Osteocyte (in vitro differentiated cells): Measurements from ENCODE around the gene LRRN1. TPM values are rescaled to one million over a fixed set of nuclear protein-coding genes. Genes with fewer than 3 reads are reported as not detected.

Source experiments
- DNase-seq: peaks from one replicate; pipeline ENCODE4 v3.0.0; 2021; ENCODE audit warnings: mixed read lengths; ENCODE audit not compliant: unreplicated experiment; ENCODE audit errors: extremely low spot score
- H3K27ac Mint-ChIP-seq: one replicate; pipeline ENCODE4 v1.8.0; 2021; ENCODE audit warnings: mild to moderate bottlenecking, mixed read lengths; ENCODE audit not compliant: unreplicated experiment
- H3K27me3 Mint-ChIP-seq: one replicate; pipeline ENCODE4 v1.8.0; 2021; ENCODE audit warnings: mixed read lengths; ENCODE audit not compliant: unreplicated experiment
- H3K36me3 Mint-ChIP-seq: one replicate; pipeline ENCODE4 v1.8.0; 2021; ENCODE audit warnings: mixed read lengths; ENCODE audit not compliant: unreplicated experiment
- H3K4me1 Mint-ChIP-seq: one replicate; pipeline ENCODE4 v1.8.0; 2021; ENCODE audit warnings: mixed read lengths; ENCODE audit not compliant: unreplicated experiment
- H3K4me3 Mint-ChIP-seq: one replicate; pipeline ENCODE4 v1.8.0; 2021; ENCODE audit warnings: mild to moderate bottlenecking, moderate library complexity, mixed read lengths; ENCODE audit not compliant: unreplicated experiment
- H3K9me3 Mint-ChIP-seq: one replicate; pipeline ENCODE4 v1.8.0; 2021; ENCODE audit warnings: mixed read lengths; ENCODE audit not compliant: unreplicated experiment
- CTCF ChIP-seq: fragments of 200-600 bp; sonication (generic); IDR thresholded peaks from 2 replicates; pipeline ENCODE4 v1.5.0; 2021; ENCODE audit warnings: antibody characterized with exemption, mild to moderate bottlenecking, moderate library complexity
- long read RNA-seq: library from polyadenylated mRNA; unstranded; transcript quantifications from one replicate; pipeline ENCODE4 v2.0.0, GENCODE V29; 2021
- total RNA-seq: library from RNA; stranded (reverse); gene quantifications from 2 replicates; pipeline ENCODE4 v1.2.1, GENCODE V29; 2021

LRRN1 gene
- 0.99 and 1.2 TPM in 2 replicates for total RNA-seq
- long read RNA-seq, partial matches to known transcripts: 0 of 1 reads
- long read RNA-seq, other reads (novel, unspliced or antisense): 1 of 1 reads

- Mint-ChIP-seq H3K4me1 (peaks cover 22% of the 10 kb centered on the region), H3K36me3 (no peaks in the 10 kb centered on the region), H3K4me3 (peak within 1 kb of the TSS; percentile 74), H3K27ac (no peak within 1 kb of the TSS), H3K9me3 (peaks cover 7% of the 10 kb centered on the region), H3K27me3 (peaks cover 63% of the 10 kb centered on the region)
- no peak for TF ChIP-seq CTCF
- peak; percentile 84 for DNase-seq
Observed at GRCh38 chr3:3799173-3800079, at the start of gene LRRN1. LRRN1 (plus strand) TSS chr3:3799431; CDS start chr3:3844642, 45,211 bp downstream.

GRCh38 chr3:3753416-3753815, 45.8 kb upstream of the LRRN1 start:
- H3K27ac Mint-ChIP-seq: no peak overlapping the region
- no peak for TF ChIP-seq CTCF
- peaks cover 5% of the 10 kb centered on the region for H3K9me3 Mint-ChIP-seq
- no peaks in the 10 kb centered on the region for H3K36me3 Mint-ChIP-seq
- H3K27me3 Mint-ChIP-seq: no peaks in the 10 kb centered on the region
- H3K4me1 Mint-ChIP-seq: no peaks in the 10 kb centered on the region
- no peak overlapping the region for H3K4me3 Mint-ChIP-seq
- DNase-seq: no peak

- Mint-ChIP-seq H3K36me3 (no peaks in the 10 kb centered on the region), H3K27ac (no peak overlapping the region), H3K27me3 (no peaks in the 10 kb centered on the region), H3K4me1 (no peaks in the 10 kb centered on the region), H3K4me3 (no peak overlapping the region), H3K9me3 (peaks cover 5% of the 10 kb centered on the region)
- TF ChIP-seq CTCF: no peak
- DNase-seq: no peak
Observed at GRCh38 chr3:3765661-3766060, 33.6 kb upstream of the LRRN1 start.

GRCh38 chr3:3766140-3766539, 33.1 kb upstream of the LRRN1 start:
- H3K4me3 Mint-ChIP-seq: no peak overlapping the region
- no peaks in the 10 kb centered on the region for H3K27me3 Mint-ChIP-seq
- H3K36me3 Mint-ChIP-seq: no peaks in the 10 kb centered on the region
- TF ChIP-seq CTCF: no peak
- no peaks in the 10 kb centered on the region for H3K4me1 Mint-ChIP-seq
- no peak for DNase-seq
- peaks cover 5% of the 10 kb centered on the region for H3K9me3 Mint-ChIP-seq
- H3K27ac Mint-ChIP-seq: no peak overlapping the region

GRCh38 chr3:3771094-3771493, 28.1 kb upstream of the LRRN1 start:
- DNase-seq: no peak
- Mint-ChIP-seq H3K9me3 (peaks cover 22% of the 10 kb centered on the region), H3K27ac (no peak overlapping the region), H3K4me3 (no peak overlapping the region), H3K4me1 (no peaks in the 10 kb centered on the region), H3K27me3 (no peaks in the 10 kb centered on the region), H3K36me3 (no peaks in the 10 kb centered on the region)
- no peak for TF ChIP-seq CTCF
